Suprapubic skin (tissue), 4 donors: Measurements from ENCODE around the gene RPTOR. TPM values are rescaled to one million over a fixed set of nuclear protein-coding genes. Genes with fewer than 3 reads are reported as not detected.

Experiments
- DNase-seq, 2 donors: peaks; one replicate each; pipeline ENCODE4 v3.0.0-alpha.2; 2019; ENCODE audit warnings: low spot score in 2 of 2
- H3K27ac ChIP-seq: fragments of 200-600 bp; sonication (generic); one replicate; pipeline ENCODE4 v1.5.1; 2019
- H3K27me3 ChIP-seq: fragments of 200-600 bp; sonication (generic); one replicate; pipeline ENCODE4 v1.5.1; 2019
- H3K36me3 ChIP-seq: fragments of 200-600 bp; sonication (generic); one replicate; pipeline ENCODE4 v1.5.1; 2019
- H3K4me1 ChIP-seq: fragments of 200-600 bp; sonication (generic); one replicate; pipeline ENCODE4 v1.5.1; 2019
- H3K4me3 ChIP-seq: fragments of 200-600 bp; sonication (generic); one replicate; pipeline ENCODE4 v1.5.1; 2019; ENCODE audit warnings: mild to moderate bottlenecking
- H3K9me3 ChIP-seq: fragments of 200-600 bp; sonication (generic); one replicate; pipeline ENCODE4 v1.5.1; 2019
- CTCF ChIP-seq, 2 donors: fragments of 200-600 bp in 1 of 2; fragments of 450-650 bp in 1 of 2; sonication (generic) in 1 of 2; IDR thresholded peaks; one replicate each; pipeline ENCODE4 v1.5.1; 2016 to 2019; ENCODE audit warnings: antibody characterized with exemption in 2 of 2, mild to moderate bottlenecking in 1 of 2, moderate library complexity in 1 of 2
- EP300 ChIP-seq: sonication (generic); formaldehyde crosslinking; IDR thresholded peaks from one replicate; pipeline ENCODE4 v1.6.1; 2017; ENCODE audit warnings: antibody characterized with exemption
- POLR2A ChIP-seq, 2 donors: fragments of 450-650 bp; IDR thresholded peaks; one replicate each; pipeline ENCODE4 v1.6.1; 2017; ENCODE audit warnings: antibody characterized with exemption in 2 of 2, mild to moderate bottlenecking in 2 of 2, moderate library complexity in 2 of 2
- POLR2AphosphoS5 ChIP-seq, 3 donors: sonication (generic); formaldehyde crosslinking; IDR thresholded peaks; one replicate each; pipeline ENCODE4 v1.6.1; 2017; ENCODE audit warnings: antibody characterized with exemption in 3 of 3
- WGBS: methylation state at CpG from one replicate; pipeline ENCODE4 v1.1.5; 2018; 5-methylcytosine and 5-hydroxymethylcytosine counted together
- total RNA-seq, 4 donors: library from RNA; depleted of rRNA; stranded (reverse); fragments of >200 nt; gene quantifications; one replicate each; pipeline ENCODE4 v1.1.0, GENCODE V29; 2016

Gene RPTOR
- total RNA-seq, 4 donors from 2014 or later = 45.8 to 84.6 (median 53.0) TPM

DNA sequence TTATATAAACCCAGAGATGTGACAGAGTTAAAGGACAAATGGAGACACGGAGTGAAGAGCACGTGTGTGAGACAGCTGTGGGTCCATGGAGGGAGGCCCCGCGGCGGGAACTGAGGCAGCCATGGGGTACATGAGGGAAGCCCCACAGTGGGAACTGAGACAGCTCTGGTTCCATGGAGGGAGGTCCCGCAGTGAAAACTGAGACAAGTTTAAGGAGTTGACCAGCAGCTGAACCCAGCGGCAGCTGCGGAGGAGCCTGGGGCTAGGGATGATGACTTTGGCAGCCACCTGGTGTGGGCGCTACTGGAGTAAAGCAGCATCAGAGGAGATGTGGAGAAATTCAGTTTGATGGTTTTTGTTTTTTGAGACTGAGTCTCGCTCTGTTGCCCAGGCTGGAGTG is 185.1 kb downstream of the RPTOR start:
- Histone ChIP-seq H3K4me3 (no peak overlapping the region), H3K9me3 (no peaks in the 10 kb centered on the region), H3K27ac (no peak overlapping the region), H3K27me3 (no peaks in the 10 kb centered on the region), H3K4me1 (peaks cover 7% of the 10 kb centered on the region), H3K36me3 (peaks cover 13% of the 10 kb centered on the region)
- WGBS = 72% methylated on average over 10 of the region's 10 CpGs
- no peak for DNase-seq
- TF ChIP-seq POLR2AphosphoS5 (IDR thresholded peaks at IDR 0.05) = no peak
- no peak for TF ChIP-seq CTCF (IDR thresholded peaks at IDR 0.05)
- no peak for TF ChIP-seq EP300
- no peak for TF ChIP-seq POLR2A (IDR thresholded peaks at IDR 0.05)

DNA sequence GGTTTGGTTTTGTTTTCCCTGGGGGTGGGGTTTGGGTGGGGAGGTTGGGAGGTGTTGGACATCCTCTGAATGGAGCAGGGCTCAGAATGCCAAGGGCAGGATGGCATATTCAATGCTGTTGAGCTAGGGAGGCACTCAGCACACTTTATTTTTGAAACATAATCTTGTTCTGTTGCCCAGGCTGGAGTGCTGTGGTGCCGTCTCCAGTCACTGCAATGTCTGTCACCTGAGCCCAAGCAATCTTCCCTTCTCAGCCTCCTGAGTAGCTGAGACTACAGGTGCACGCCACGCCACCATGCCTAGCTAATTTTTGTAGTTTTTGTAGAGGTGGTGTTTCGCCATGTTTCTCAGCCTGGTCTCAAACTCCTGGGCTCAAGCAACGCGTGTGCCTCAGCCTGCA is 186.1 kb downstream of the RPTOR start:
- no peak overlapping the region for H3K4me3 ChIP-seq
- H3K36me3 ChIP-seq = peaks cover 13% of the 10 kb centered on the region
- no peaks in the 10 kb centered on the region for H3K9me3 ChIP-seq
- DNase-seq = no peak
- over 99% methylated on average over 6 of the region's 6 CpGs for WGBS
- H3K27ac ChIP-seq = no peak overlapping the region
- TF ChIP-seq CTCF (IDR thresholded peaks at IDR 0.05) (no peak), POLR2A (IDR thresholded peaks at IDR 0.05) (no peak), POLR2AphosphoS5 (IDR thresholded peaks at IDR 0.05) (no peak), EP300 (no peak)
- peaks cover 3% of the 10 kb centered on the region for H3K4me1 ChIP-seq
- H3K27me3 ChIP-seq = no peaks in the 10 kb centered on the region

GRCh38 chr17:80731323-80731722 is 186.7 kb downstream of the RPTOR start:
- WGBS = 88% methylated on average over 7 of the region's 7 CpGs
- TF ChIP-seq POLR2A (IDR thresholded peaks at IDR 0.05) (no peak), EP300 (no peak), POLR2AphosphoS5 (IDR thresholded peaks at IDR 0.05) (no peak), CTCF (IDR thresholded peaks at IDR 0.05) (no peak)

GRCh38 chr17:80732268-80732667 is 187.6 kb downstream of the RPTOR start:
- 61% methylated on average over 7 of the region's 7 CpGs for WGBS

More at GRCh38 chr17:80731323-80731722, 186.7 kb downstream of the RPTOR start:
- H3K4me1 ChIP-seq = peaks cover 3% of the 10 kb centered on the region
- no peaks in the 10 kb centered on the region for H3K9me3 ChIP-seq
- no peak overlapping the region for H3K27ac ChIP-seq
- H3K36me3 ChIP-seq = peaks cover 13% of the 10 kb centered on the region
- H3K27me3 ChIP-seq = no peaks in the 10 kb centered on the region
- DNase-seq = no peak
- H3K4me3 ChIP-seq = no peak overlapping the region

More at GRCh38 chr17:80732268-80732667, 187.6 kb downstream of the RPTOR start:
- no peak for DNase-seq
- Histone ChIP-seq H3K4me3 (no peak overlapping the region), H3K36me3 (peaks cover 12% of the 10 kb centered on the region), H3K9me3 (no peaks in the 10 kb centered on the region), H3K4me1 (peaks cover 3% of the 10 kb centered on the region), H3K27ac (no peak overlapping the region), H3K27me3 (no peaks in the 10 kb centered on the region)
- TF ChIP-seq POLR2A (IDR thresholded peaks at IDR 0.05) (no peak), CTCF (IDR thresholded peaks at IDR 0.05) (no peak), POLR2AphosphoS5 (IDR thresholded peaks at IDR 0.05) (no peak), EP300 (no peak)
